ENCODE results near the gene ARSB. TPM values are rescaled to one million over a fixed set of nuclear protein-coding genes. Genes with fewer than 3 reads are reported as not detected.

The ARSB gene
- total RNA-seq, 2 experiments from 2014 or later: 9.2 TPM

- Histone ChIP-seq H3K79me2 (ENCODE audit: insufficient read depth, low read depth, low read length) (no peaks in the 10 kb centered on the region), H3K4me2 (ENCODE audit: low read length) (peak overlapping the region; percentile 17; the same call in 1 of the 2 replicates), H2AFZ (ENCODE audit: low read length) (no peak overlapping the region), H4K20me1 (ENCODE audit: insufficient read depth, low read length) (no peaks in the 10 kb centered on the region), H3K9me3 (ENCODE audit: low read length) (peaks cover 15% of the 10 kb centered on the region; the same call in 1 of the 2 replicates), H3K4me1 (ENCODE audit: insufficient read depth, low read length, poor library complexity, severe bottlenecking) (peaks cover 10% of the 10 kb centered on the region), H3K36me3 (ENCODE audit: insufficient read depth, low read length) (no peaks in the 10 kb centered on the region; the same call in 1 of the 2 replicates), H3K4me3 (ENCODE audit: low read depth, low read length, poor library complexity, severe bottlenecking) (no peak overlapping the region), H3K27ac (ENCODE audit: low read depth, low read length, poor library complexity, severe bottlenecking) (no peak overlapping the region), H3K9me2 (ENCODE audit: insufficient read depth, low read length) (no peaks in the 10 kb centered on the region)
- intact Hi-C loops (cut with micrococcal nuclease; ENCODE audit: unreplicated experiment): no loop called here
- ChIA-PET CTCF (ENCODE audit: unreplicated experiment) (no interaction called here), POLR2A (interaction anchor here (0.6 kb wide), 1 partner anchor 197 kb away, joined by 7 read pairs; no protein-coding TSS in a partner anchor)
- no TSS peak for BruUV-seq (replicated peaks)
- DNase-seq (ENCODE audit: low spot score): no peak
- TF ChIP-seq EZH2phosphoT487 (IDR thresholded peaks at IDR 0.05; ENCODE audit: borderline replicate concordance, low read depth, low read length): no peak
- TF ChIP-seq CTCF (conservative IDR thresholded peaks at IDR 0.05; ENCODE audit: low read length): no peak
Observed at GRCh38 chr5:78845470-78845869, 139.6 kb downstream of the ARSB start.

- no peaks in the 10 kb centered on the region for H4K20me1 ChIP-seq (ENCODE audit: insufficient read depth, low read length)
- no peak overlapping the region for H3K27ac ChIP-seq (ENCODE audit: low read depth, low read length, poor library complexity, severe bottlenecking)
- H3K4me2 ChIP-seq (ENCODE audit: low read length): no peak overlapping the region
- H3K4me3 ChIP-seq (ENCODE audit: low read depth, low read length, poor library complexity, severe bottlenecking): no peak overlapping the region
- H3K9me3 ChIP-seq (ENCODE audit: low read length): peaks cover 15% of the 10 kb centered on the region; the same call in 1 of the 2 replicates
- H3K9me2 ChIP-seq (ENCODE audit: insufficient read depth, low read length): no peaks in the 10 kb centered on the region
- H3K36me3 ChIP-seq (ENCODE audit: insufficient read depth, low read length): no peaks in the 10 kb centered on the region; the same call in 1 of the 2 replicates
- no peak overlapping the region for H2AFZ ChIP-seq (ENCODE audit: low read length)
- TF ChIP-seq CTCF (conservative IDR thresholded peaks at IDR 0.05; ENCODE audit: low read length) (no peak), EZH2phosphoT487 (IDR thresholded peaks at IDR 0.05; ENCODE audit: borderline replicate concordance, low read depth, low read length) (no peak)
- intact Hi-C loops (cut with micrococcal nuclease; ENCODE audit: unreplicated experiment): no loop called here
- peaks cover 10% of the 10 kb centered on the region for H3K4me1 ChIP-seq (ENCODE audit: insufficient read depth, low read length, poor library complexity, severe bottlenecking)
- DNase-seq (ENCODE audit: low spot score): no peak
- BruUV-seq (replicated peaks): no TSS peak
- H3K79me2 ChIP-seq (ENCODE audit: insufficient read depth, low read depth, low read length): no peaks in the 10 kb centered on the region
- CTCF ChIA-PET (ENCODE audit: unreplicated experiment): no interaction called here
- POLR2A ChIA-PET: no interaction called here
Observed at GRCh38 chr5:78843436-78843835, 141.7 kb downstream of the ARSB start.

GRCh38 chr5:78841767-78842166 is 143.3 kb downstream of the ARSB start:
- no peak overlapping the region for H3K4me2 ChIP-seq (ENCODE audit: low read length)
- H2AFZ ChIP-seq (ENCODE audit: low read length): no peak overlapping the region
- BruUV-seq (replicated peaks): no TSS peak
- no peak for DNase-seq (ENCODE audit: low spot score)
- no peaks in the 10 kb centered on the region for H3K9me2 ChIP-seq (ENCODE audit: insufficient read depth, low read length)
- TF ChIP-seq EZH2phosphoT487 (IDR thresholded peaks at IDR 0.05; ENCODE audit: borderline replicate concordance, low read depth, low read length): no peak
- TF ChIP-seq CTCF (conservative IDR thresholded peaks at IDR 0.05; ENCODE audit: low read length): no peak
- ChIA-PET POLR2A (interaction anchor here (0.5 to 1.5 kb wide), 4 partner anchors 63 to 690 kb away, joined by 3 to 4 read pairs (median 3); no protein-coding TSS in a partner anchor), CTCF (ENCODE audit: unreplicated experiment) (no interaction called here)
- intact Hi-C loops (cut with micrococcal nuclease; ENCODE audit: unreplicated experiment): no loop called here
- H3K4me1 ChIP-seq (ENCODE audit: insufficient read depth, low read length, poor library complexity, severe bottlenecking): peaks cover 10% of the 10 kb centered on the region
- no peaks in the 10 kb centered on the region for H3K79me2 ChIP-seq (ENCODE audit: insufficient read depth, low read depth, low read length)
- no peak overlapping the region for H3K4me3 ChIP-seq (ENCODE audit: low read depth, low read length, poor library complexity, severe bottlenecking)
- no peaks in the 10 kb centered on the region; the same call in 1 of the 2 replicates for H3K36me3 ChIP-seq (ENCODE audit: insufficient read depth, low read length)
- no peaks in the 10 kb centered on the region for H4K20me1 ChIP-seq (ENCODE audit: insufficient read depth, low read length)
- no peak overlapping the region for H3K27ac ChIP-seq (ENCODE audit: low read depth, low read length, poor library complexity, severe bottlenecking)
- H3K9me3 ChIP-seq (ENCODE audit: low read length): peaks cover 15% of the 10 kb centered on the region; the same call in 1 of the 2 replicates

All from OCI-LY7 (cell line).